ENCODE results near the gene SYF2.

DNA sequence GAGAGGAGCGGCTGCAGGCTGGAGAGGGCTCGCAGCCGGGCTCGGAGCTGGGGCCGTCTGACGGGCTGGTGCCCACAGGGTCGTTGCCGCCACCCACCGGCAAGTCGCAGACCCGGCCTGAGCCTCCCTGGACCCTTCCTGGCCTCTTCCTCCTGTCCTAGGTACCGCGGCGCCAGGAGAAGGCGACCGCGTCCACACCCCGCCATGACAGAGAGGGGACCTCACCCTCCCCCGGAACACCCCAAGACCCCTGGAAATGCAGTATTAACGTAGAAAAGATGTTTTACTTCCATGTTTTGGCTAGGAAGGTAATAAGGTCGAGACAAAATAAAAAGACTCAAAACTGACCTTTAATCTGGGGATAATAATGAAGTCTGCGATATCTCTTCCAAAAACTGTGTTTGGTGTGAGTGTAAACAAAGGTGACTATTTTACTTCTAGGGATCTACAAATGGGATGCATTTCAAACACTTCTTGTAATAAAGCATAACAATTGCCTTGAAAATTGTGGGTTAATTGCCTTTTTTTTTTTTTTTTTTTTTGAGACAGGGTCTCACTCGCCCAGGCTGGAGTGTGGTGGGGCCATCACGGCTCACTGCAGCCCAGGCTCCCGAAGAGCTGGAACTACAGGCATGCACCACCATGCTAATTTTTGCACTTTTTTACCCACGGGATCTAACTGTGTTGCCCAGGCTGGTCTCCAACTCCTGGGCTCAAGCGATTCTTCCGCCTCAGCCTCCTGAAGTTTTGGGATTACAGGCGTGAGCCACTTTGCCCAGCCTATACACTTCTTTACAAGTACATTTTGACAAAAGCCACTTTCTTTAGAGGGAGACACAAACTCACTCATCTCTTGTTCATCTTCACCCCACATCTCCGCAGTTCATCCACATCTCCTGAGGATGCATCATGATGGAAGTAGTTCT, 15.8 kb upstream of the SYF2 start:
- TF ChIP-seq, protein P1, sequence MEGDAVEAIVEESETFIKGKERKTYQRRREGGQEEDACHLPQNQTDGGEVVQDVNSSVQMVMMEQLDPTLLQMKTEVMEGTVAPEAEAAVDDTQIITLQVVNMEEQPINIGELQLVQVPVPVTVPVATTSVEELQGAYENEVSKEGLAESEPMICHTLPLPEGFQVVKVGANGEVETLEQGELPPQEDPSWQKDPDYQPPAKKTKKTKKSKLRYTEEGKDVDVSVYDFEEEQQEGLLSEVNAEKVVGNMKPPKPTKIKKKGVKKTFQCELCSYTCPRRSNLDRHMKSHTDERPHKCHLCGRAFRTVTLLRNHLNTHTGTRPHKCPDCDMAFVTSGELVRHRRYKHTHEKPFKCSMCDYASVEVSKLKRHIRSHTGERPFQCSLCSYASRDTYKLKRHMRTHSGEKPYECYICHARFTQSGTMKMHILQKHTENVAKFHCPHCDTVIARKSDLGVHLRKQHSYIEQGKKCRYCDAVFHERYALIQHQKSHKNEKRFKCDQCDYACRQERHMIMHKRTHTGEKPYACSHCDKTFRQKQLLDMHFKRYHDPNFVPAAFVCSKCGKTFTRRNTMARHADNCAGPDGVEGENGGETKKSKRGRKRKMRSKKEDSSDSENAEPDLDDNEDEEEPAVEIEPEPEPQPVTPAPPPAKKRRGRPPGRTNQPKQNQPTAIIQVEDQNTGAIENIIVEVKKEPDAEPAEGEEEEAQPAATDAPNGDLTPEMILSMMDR (IDR thresholded peaks at IDR 0.05) = no peak
- TF ChIP-seq POLR2A (IDR thresholded peaks at IDR 0.05) = no peak
